ENCODE data around the gene MED12L.

The MED12L gene

GRCh38 chr3:151436675-151437446 is 351.4 kb downstream of the MED12L start:
- in situ Hi-C loops (cut with MboI; ENCODE audit: low sequenced_read_pairs), result loop anchor here (25.0 kb wide), 1 partner anchor 475 kb away; no protein-coding TSS in a partner anchor

- in situ Hi-C loops (cut with MboI; ENCODE audit: low sequenced_read_pairs), result loop anchor here (25.0 kb wide), 1 partner anchor 474 kb away; no protein-coding TSS in a partner anchor
These were observed 352.4 kb downstream of the MED12L start for GRCh38 chr3:151437906-151438305.

DNA sequence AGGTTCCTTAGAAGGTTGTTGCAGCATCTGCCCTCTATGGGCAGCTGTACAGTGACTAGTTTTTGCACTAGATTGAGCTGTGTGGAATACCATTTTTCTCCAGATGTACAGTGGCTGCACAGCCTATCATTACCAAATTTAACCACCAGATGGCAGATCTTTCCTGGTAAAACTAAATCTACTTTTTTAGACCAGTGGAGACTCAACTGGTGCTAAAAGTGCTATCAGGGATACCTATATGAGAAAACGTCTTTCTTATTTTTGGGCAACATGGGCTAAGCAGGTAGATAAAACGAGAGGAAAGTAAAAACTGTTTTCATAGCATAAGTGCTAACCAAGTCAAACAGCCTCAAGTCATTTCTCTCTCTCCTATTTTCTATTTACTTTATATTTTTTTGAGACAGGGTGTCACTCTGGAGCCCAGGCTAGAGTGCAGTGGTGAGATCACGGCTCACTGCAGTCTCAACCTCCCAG is 354.2 kb downstream of the MED12L start:
- in situ Hi-C loops (cut with MboI; ENCODE audit: low sequenced_read_pairs), result loop anchor here (10.0 to 25.0 kb wide), 2 partner anchors 395 to 473 kb away; no protein-coding TSS in a partner anchor

- in situ Hi-C loops (cut with MboI; ENCODE audit: low sequenced_read_pairs), result loop anchor here (10.0 to 25.0 kb wide), 2 partner anchors 394 to 471 kb away; no protein-coding TSS in a partner anchor
These were observed 355.5 kb downstream of the MED12L start for GRCh38 chr3:151440940-151441339.

DNA sequence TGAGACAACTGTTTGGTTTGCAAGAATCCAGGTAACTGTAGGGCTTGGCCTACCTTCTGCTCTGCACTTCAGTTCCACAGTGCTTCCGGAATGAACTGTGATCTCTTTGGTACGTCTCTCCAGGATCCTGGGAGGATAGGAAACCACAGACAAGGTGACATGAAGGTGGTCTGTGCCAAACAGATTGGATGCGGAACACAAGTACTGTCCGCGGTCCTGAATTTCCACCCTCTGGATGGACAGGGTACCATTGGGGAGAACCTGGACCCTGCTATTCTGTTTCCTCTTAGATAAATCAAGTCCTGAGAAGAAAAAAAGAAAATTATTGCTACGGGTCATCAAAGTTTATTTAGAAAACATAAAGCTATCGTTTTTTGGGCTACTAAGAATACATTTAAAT is 358.1 kb downstream of the MED12L start:
- in situ Hi-C loops (cut with MboI; ENCODE audit: low sequenced_read_pairs), result loop anchor here (10.0 to 25.0 kb wide), 2 partner anchors 391 to 469 kb away; no protein-coding TSS in a partner anchor

- in situ Hi-C loops (cut with MboI; ENCODE audit: low sequenced_read_pairs), result loop anchor here (10.0 to 25.0 kb wide), 2 partner anchors 389 to 467 kb away; no protein-coding TSS in a partner anchor
These were observed 360.0 kb downstream of the MED12L start for GRCh38 chr3:151445273-151446001.

- in situ Hi-C loops (cut with MboI; ENCODE audit: low sequenced_read_pairs), result loop anchor here (10.0 to 25.0 kb wide), 2 partner anchors 389 to 466 kb away; no protein-coding TSS in a partner anchor
These were observed 360.5 kb downstream of the MED12L start for GRCh38 chr3:151446002-151446340.

- in situ Hi-C loops (cut with MboI; ENCODE audit: low sequenced_read_pairs), result no loop called here
These were observed 366.9 kb downstream of the MED12L start for GRCh38 chr3:151452368-151452767.

DNA sequence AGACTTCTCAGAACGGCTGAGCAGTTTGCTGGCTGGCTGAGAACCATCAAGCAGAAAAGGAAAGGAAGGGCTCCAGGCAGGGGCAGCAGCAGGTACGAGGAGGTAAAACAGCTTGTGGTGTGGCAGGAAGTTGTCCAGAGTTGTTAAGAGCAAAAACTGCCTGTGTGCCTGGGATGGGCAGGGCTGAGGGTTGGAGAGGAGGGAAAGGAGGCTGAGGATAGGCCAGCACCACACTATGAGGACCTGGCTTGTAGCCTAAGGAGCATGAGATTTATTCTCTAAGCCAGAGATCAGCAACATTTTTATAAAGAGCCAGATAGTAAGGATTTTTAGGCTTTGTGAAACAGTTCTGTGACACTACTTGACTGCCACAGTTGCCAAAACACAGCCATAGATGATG is 367.4 kb downstream of the MED12L start:
- in situ Hi-C loops (cut with MboI; ENCODE audit: low sequenced_read_pairs), result no loop called here

DNA sequence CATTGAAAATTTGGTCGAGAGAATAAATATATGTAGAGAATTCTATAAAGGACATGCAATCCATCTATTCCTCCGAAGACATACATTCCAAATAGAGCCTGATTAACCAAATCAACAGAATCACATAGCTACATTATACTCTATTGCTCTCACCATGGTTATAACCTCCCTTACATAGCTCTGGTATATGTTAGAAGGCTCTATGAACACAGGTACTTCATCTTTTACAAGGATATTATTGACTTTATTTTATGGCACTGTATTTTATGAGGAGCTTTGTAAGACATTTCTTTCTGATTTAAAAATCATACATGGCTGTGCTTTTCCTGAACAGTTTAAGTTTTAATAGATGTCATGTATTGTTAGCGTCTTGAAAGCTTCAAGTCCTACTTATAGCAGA is 370.6 kb downstream of the MED12L start:
- in situ Hi-C loops (cut with MboI; ENCODE audit: low sequenced_read_pairs), result no loop called here

DNA sequence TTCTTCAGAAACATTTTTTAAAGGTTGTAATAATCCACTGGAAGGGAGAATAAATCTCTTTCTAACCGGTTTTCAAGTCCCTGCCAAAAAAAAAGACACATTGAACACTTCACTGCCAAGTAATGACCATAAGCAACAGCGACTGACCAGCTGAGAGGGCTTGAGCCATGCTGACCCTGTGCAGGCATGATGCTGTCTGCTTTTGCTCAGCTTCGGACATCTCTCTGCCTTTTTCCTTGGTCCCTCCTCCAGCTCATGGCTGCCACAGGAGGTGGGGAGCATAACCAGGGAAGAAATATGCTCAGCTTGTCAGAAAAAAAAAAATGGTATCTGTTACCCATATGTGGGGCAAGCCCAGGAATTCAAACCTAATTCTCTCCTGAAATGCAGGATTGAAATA is 373.9 kb downstream of the MED12L start:
- in situ Hi-C loops (cut with MboI; ENCODE audit: low sequenced_read_pairs), result no loop called here

DNA sequence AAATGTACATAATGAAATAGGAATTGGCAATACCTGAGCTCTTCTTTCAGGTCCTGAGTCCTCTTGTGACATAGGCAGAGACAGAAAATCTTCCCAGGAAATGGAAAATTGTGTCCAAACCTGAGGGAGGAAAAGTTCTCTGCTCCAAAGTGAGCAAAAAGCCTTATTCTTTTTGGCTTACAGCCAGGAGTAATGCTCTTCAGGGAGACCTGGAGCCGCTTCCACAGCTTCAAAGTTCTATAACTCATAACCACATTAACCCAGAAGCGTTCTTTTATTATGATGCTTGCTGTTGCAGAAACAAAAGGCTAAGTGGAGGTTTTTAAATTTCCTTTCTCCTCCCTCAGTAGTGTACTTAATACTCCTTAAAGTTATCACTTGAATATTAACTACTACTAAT is 374.8 kb downstream of the MED12L start:
- in situ Hi-C loops (cut with MboI; ENCODE audit: low sequenced_read_pairs), result no loop called here

- in situ Hi-C loops (cut with MboI; ENCODE audit: low sequenced_read_pairs), result no loop called here
These were observed 375.4 kb downstream of the MED12L start, which contains the start of gene IGSF10 for GRCh38 chr3:151460774-151461450. IGSF10 (minus strand) TSS chr3:151461061; CDS start chr3:151458709, 2,352 bp downstream.

- in situ Hi-C loops (cut with MboI; ENCODE audit: low sequenced_read_pairs), result no loop called here
These were observed 376.9 kb downstream of the MED12L start for GRCh38 chr3:151462278-151462780.

DNA sequence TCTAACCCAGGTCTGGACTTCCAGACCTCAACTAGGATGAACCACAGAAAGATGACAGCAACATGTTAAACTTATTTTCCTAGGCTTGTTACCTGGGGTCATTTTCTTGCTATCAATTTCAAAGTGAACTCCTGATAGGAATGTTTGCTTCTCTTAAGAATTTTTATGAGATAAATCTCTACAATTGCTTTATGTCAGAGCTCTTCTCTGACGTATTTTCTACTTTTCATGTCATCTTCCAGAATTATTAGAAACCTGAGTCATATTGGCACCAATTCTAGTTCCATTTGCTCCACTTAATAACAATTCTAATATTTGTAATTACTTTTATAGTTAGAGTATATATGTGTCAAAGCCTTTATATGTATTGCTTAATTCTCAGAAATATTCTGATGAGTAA is 377.5 kb downstream of the MED12L start:
- in situ Hi-C loops (cut with MboI; ENCODE audit: low sequenced_read_pairs), result no loop called here

GRCh38 chr3:151467069-151467468 is 381.6 kb downstream of the MED12L start:
- in situ Hi-C loops (cut with MboI; ENCODE audit: low sequenced_read_pairs), result no loop called here

GRCh38 chr3:151468284-151468917 is 382.9 kb downstream of the MED12L start:
- in situ Hi-C loops (cut with MboI; ENCODE audit: low sequenced_read_pairs), result no loop called here

GRCh38 chr3:151476344-151477018 is 391.0 kb downstream of the MED12L start:
- in situ Hi-C loops (cut with MboI; ENCODE audit: low sequenced_read_pairs), result no loop called here

DNA sequence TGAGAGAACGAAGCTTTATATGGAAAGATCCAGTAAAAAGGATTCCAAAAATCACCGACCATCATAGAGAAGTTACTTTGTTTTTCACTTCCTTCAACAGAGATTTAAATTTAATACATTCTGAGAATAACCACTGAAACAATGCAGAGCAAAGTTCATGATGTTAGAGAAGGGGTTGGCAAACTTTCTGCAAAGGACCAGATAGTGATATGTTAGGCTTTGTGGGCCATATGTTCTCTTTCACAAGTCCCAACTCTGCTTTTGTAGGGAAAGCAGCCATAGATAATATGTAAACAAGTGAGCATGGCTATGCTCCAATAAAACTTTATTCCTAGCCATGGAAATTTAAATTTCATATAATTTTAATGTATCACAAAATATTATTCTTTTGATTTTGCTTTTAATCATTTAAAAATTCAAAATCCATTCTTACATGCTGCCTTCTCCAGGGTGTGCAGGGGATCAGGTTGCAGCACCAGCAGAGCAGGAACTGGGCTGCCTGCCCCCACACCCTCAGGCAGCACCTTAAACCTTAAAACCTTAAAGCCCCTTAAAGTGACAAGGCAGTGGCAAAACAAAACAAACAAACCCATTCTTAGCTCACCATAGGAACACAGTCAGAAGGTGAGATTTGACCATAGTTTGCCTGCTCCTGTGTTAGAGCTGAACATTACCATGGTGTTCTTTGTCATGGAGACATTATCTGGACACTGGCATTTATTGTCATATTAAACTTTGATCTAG is 392.3 kb downstream of the MED12L start:
- in situ Hi-C loops (cut with MboI; ENCODE audit: low sequenced_read_pairs), result no loop called here
